ENCODE measurements around the gene FAF1.

- TF ChIP-seq POLR2A (IDR thresholded peaks at IDR 0.05; ENCODE audit: low read depth): no peak
- no peak for TF ChIP-seq EP300 (IDR thresholded peaks at IDR 0.05)
Measured at GRCh38 chr1:50913954-50914353, 46.1 kb downstream of the FAF1 start.

Data from esophagus muscularis mucosa (tissue), 2 donors.